ENCODE results near the gene ARHGAP30.

The ARHGAP30 gene

DNA sequence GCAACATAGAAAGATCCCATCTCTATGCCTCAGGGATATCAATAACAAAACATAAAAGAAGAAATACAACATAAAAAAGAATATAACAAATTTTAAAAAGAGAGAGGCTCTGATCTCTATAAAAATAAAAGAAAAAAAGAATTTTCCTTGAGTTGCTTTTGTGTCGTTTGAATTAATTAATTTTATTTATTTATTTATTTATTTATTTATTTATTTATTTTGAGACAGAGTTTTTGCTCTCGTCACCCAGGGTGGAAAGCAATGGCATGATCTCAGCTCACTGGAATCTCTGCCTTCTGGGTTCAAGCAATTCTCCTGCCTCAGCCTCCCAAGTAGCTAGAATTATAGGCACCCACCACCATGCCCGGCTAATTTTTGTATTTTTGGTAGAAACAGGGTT, 57.3 kb downstream of the ARHGAP30 start:
- TF ChIP-seq, protein P1, sequence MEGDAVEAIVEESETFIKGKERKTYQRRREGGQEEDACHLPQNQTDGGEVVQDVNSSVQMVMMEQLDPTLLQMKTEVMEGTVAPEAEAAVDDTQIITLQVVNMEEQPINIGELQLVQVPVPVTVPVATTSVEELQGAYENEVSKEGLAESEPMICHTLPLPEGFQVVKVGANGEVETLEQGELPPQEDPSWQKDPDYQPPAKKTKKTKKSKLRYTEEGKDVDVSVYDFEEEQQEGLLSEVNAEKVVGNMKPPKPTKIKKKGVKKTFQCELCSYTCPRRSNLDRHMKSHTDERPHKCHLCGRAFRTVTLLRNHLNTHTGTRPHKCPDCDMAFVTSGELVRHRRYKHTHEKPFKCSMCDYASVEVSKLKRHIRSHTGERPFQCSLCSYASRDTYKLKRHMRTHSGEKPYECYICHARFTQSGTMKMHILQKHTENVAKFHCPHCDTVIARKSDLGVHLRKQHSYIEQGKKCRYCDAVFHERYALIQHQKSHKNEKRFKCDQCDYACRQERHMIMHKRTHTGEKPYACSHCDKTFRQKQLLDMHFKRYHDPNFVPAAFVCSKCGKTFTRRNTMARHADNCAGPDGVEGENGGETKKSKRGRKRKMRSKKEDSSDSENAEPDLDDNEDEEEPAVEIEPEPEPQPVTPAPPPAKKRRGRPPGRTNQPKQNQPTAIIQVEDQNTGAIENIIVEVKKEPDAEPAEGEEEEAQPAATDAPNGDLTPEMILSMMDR (conservative IDR thresholded peaks at IDR 0.05): no peak
- no peak overlapping the region for H3K27ac ChIP-seq

DNA sequence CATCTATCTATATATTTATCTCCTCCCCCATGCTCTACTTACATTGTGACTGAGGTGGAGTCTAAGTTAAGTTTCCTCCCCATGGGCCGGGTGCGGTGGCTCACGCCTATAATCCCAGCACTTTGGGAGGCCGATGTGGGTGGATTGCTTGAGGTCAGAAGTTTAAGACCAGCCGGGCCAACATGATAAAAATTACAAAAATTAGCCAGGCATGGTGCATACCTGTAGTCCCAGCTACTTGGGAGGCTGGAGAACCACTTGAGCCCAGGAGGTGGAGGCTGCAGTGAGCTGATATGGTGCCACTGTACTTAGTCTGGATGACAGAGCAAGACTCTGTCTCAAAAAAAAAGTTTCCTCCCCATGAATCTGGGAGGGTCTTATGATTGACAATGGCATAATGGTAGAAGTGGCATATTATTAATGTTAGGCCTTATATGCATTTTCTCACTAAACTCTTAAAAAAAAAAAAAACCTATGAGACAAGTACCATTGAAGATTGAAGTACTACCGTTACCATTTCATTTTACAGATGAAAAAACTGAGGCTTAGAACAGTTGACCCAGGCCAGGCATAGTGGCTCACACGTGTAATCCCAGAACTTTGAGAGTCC, 60.0 kb downstream of the ARHGAP30 start:
- no peak overlapping the region for H3K27ac ChIP-seq
- TF ChIP-seq, protein P1 (conservative IDR thresholded peaks at IDR 0.05): no peak

DNA sequence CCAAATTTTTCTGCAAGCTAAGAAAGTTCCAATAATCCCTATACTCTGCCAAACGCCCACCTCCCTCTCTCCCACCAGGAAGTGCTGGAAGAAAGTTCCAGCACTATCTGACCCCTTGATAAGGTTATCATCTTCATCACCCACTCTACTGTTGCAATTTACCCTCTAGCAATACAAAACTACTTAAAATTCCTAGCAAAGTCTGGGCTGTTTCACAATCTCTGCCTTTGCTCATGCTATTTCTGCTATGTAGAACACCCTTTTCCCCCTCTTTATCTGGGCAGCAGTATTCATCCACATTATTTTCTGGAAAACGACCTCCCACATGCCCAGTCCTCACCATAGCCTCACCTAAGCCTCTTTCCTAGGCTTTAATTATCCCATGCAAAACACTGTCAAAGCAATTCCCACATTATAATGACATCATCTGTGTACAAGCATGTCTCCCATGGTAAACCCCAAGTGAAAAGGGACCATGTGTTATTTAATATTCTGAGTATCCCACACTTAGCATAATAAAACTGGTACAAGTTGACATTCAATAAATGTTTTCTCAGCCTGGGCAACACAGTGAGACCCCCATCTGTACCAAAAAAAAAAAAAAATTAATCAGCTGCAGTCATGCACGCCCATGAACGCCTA, 60.7 kb downstream of the ARHGAP30 start:
- no peak overlapping the region for H3K27ac ChIP-seq
- TF ChIP-seq, protein P1 (conservative IDR thresholded peaks at IDR 0.05): no peak

DNA sequence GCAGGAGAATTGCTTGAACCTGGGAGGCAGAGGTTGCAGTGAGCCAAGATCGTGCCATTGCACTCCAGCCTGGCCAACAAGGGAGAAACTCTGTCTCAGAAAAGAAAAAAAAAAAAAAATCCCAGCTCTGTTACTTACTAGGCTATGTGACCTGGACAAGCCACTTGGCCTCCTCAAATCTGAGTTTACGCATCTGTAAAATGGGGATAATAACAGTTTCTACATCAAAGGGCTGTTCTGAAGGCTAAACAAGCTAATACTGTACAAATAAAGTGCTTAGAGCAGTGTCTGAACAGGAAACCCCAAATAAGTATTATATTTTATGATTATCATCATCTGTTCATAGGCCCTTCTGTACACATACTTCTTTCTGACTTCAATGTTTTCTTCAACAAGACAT, 62.3 kb downstream of the ARHGAP30 start:
- H3K27ac ChIP-seq: no peak overlapping the region
- TF ChIP-seq, protein P1 (conservative IDR thresholded peaks at IDR 0.05): no peak

DNA sequence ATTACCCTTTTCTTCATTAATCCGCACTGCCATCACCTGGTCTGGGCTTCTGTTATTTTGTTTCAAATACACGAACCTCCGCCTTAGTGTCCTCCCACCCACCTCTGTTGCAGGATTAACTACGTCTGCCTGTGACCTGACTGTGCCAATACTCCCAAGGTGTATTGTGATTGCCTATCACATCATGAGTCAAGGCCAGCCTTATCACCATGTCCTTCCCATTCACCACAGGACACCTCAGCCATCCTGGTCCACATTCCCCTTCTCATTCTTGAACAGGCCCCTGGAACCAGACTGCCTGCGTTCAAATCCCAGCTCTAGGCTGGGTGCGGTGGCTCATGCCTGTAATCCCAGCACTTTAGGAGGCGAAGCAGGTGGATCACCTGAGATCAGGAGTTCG, 63.1 kb downstream of the ARHGAP30 start:
- TF ChIP-seq, protein P1 (conservative IDR thresholded peaks at IDR 0.05): no peak
- no peak overlapping the region for H3K27ac ChIP-seq

DNA sequence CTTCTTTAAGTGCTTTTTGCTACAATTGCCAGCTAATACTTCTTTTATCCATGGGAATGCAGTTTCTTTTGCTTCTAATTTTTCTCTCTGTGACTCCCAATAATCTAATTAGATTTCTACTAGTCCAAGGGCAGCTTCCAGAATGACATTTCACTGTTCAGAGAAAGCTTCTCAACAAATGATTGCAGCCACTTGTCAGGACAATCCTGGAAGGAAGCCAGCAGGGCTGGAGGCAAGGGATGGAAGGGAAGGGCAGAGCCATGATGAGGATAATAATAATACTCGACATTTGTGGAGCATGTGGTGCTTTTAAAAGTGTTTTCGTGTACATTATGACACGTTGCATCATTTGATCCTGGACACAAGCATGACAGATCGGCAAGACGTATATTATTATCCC, 68.2 kb downstream of the ARHGAP30 start:
- TF ChIP-seq, protein P1 (conservative IDR thresholded peaks at IDR 0.05): no peak
- no peak overlapping the region for H3K27ac ChIP-seq

DNA sequence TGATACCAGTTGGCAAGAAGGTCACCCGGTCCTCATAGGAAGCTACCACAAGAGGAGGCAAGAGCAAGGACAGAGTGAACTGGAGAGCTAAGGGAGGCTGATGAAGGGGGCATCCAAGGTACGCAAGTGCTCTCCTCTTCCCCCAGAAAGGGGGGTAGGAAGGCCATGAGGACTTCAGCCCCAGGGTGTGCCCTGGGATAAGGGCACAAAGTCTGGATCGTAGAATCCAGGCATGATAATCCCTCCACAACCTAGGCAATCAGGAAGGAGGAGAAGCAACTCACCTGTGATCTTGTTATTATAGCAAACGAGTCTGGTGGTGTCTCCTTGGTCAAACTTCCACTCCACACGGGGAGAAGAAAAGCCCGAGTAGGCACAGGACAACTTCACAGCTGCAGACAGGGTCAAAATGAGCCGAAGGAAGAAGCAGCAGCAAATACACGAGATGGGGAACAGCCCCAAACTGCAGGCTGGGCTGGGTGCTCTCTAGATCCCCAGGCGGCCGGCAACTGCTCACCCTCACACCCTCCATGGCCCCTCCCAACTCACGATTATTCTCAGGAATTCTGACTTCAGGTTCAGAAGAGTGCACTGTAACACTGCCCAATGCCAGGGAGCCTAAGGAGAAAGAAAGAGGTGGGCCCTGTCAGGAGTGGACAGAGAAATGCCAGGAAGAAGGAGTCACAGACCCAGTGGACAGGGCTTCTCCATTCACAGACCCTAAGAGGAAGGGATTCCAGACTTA, 68.8 kb downstream of the ARHGAP30 start:
- H3K27ac ChIP-seq: no peak overlapping the region
- TF ChIP-seq, protein P1 (conservative IDR thresholded peaks at IDR 0.05): no peak

Data from VCaP (cell line).